Endothelial cell of umbilical vein (primary cell): Measurements from ENCODE around the gene PKNOX2. TPM values are rescaled to one million over a fixed set of nuclear protein-coding genes. Genes with fewer than 3 reads are reported as not detected.

Experiments used
- BruUV-seq: library from RNA; stranded (reverse); fragments of 400-500 nt; replicated peaks from 2 replicates; lab custom pipeline; 2021; lab: Mats Ljungman, UMichigan
- CTCF ChIA-PET: fragments of 300-600, 350-600 bp; sonication (Branson Sonifier 250); formaldehyde crosslinking; loops from one replicate; lab custom pipeline; 2021; ENCODE audit warnings: antibody characterized with exemption, inconsistent platforms; lab: Charles Lee
- POLR2A ChIA-PET: fragments of 300-600, 350-600 bp; sonication (Branson Sonifier 250); formaldehyde crosslinking; loops from one replicate; lab custom pipeline; 2021; ENCODE audit warnings: antibody characterized with exemption, inconsistent platforms; lab: Charles Lee
- DNase-seq: peaks from one replicate; pipeline ENCODE4 v3.0.0-alpha.2; 2011; ENCODE audit warnings: low read depth, low spot score
- FAIRE-seq: peaks from 2 replicates; lab custom pipeline; 2011; peaks lifted over from hg19 to GRCh38; lab: Jason Lieb, UNC
- H2AFZ ChIP-seq: 2 replicates; pipeline ENCODE4 v1.6.0; 2012; ENCODE audit warnings: low read depth, low read length, control low read depth, inconsistent platforms
- H3K27ac ChIP-seq: 2 replicates; pipeline ENCODE4 v1.5.1; 2011; ENCODE audit warnings: low read depth, mild to moderate bottlenecking, control low read depth, low read length, moderate library complexity; ENCODE audit not compliant: insufficient read depth
- H3K27me3 ChIP-seq, 2 experiments: 2 replicates each; pipeline versions ENCODE4 v1.6.0 to v1.6.1; 2011; ENCODE audit warnings: low read length in 2 of 2, mixed read lengths in 1 of 2; ENCODE audit not compliant: control insufficient read depth in 2 of 2, insufficient read depth in 2 of 2
- H3K36me3 ChIP-seq, 2 experiments: 2 replicates in 1 of 2; 3 replicates in 1 of 2; pipeline ENCODE4 v1.5.1; 2011; ENCODE audit warnings: low read length in 2 of 2, mild to moderate bottlenecking in 1 of 2, moderate library complexity in 1 of 2; ENCODE audit not compliant: control insufficient read depth in 2 of 2, insufficient read depth in 2 of 2; ENCODE audit errors: extremely low read depth in 1 of 2
- H3K4me1 ChIP-seq: 3 replicates; pipeline ENCODE4 v1.5.1; 2011; ENCODE audit warnings: mild to moderate bottlenecking, low read length; ENCODE audit not compliant: control insufficient read depth, insufficient read depth; ENCODE audit errors: extremely low read depth
- H3K4me2 ChIP-seq: 2 replicates; pipeline ENCODE4 v1.6.1; 2011; ENCODE audit warnings: low read length, control low read depth, mixed read lengths; ENCODE audit not compliant: insufficient read depth
- H3K4me3 ChIP-seq, 3 experiments: fragments of 200-600 bp in 1 of 3; sonication (generic), shearing (Covaris generic) in 1 of 3; replicated peaks in 1 of 3; 2 replicates each; pipeline ENCODE4 v1.5.1; 2011 to 2016; ENCODE audit warnings: control low read depth in 3 of 3, low read length in 3 of 3, mild to moderate bottlenecking in 2 of 3, inconsistent platforms in 1 of 3, low read depth in 1 of 3, moderate library complexity in 1 of 3; ENCODE audit not compliant: insufficient read depth in 1 of 3
- H3K79me2 ChIP-seq: 2 replicates; pipeline ENCODE4 v1.6.0; 2012; ENCODE audit warnings: low read length, inconsistent platforms; ENCODE audit not compliant: control insufficient read depth, insufficient read depth
- H3K9ac ChIP-seq: replicated peaks from 2 replicates; pipeline ENCODE3; 2011; ENCODE audit warnings: low read length, control low read depth; ENCODE audit not compliant: insufficient read depth; ENCODE audit errors: extremely low read depth
- H3K9me1 ChIP-seq: replicated peaks from 3 replicates; pipeline ENCODE4 v1.6.0; 2011; ENCODE audit warnings: mild to moderate bottlenecking, low read length; ENCODE audit not compliant: control insufficient read depth, insufficient read depth; ENCODE audit errors: extremely low read depth
- H3K9me3 ChIP-seq: replicated peaks from 2 replicates; pipeline ENCODE4 v1.5.1; 2012; ENCODE audit warnings: low read length, inconsistent platforms; ENCODE audit not compliant: control insufficient read depth, insufficient read depth
- H4K20me1 ChIP-seq: replicated peaks from 2 replicates; pipeline ENCODE3; 2011; ENCODE audit warnings: mild to moderate bottlenecking, low read length; ENCODE audit not compliant: control insufficient read depth, insufficient read depth; ENCODE audit errors: extremely low read depth
- EZH2 ChIP-seq: IDR thresholded peaks from 2 replicates; pipeline ENCODE4 v1.6.1; 2012; ENCODE audit warnings: borderline replicate concordance, low read depth, mild to moderate bottlenecking, moderate library complexity, low read length, inconsistent platforms; ENCODE audit not compliant: severe bottlenecking
- FOS ChIP-seq: IDR thresholded peaks from 2 replicates; pipeline ENCODE4 v1.6.1; 2011; ENCODE audit warnings: mild to moderate bottlenecking, low read length, moderate library complexity, borderline replicate concordance; ENCODE audit not compliant: insufficient read depth
- GATA2 ChIP-seq: IDR thresholded peaks from 2 replicates; pipeline ENCODE4 v1.7.0; 2011; ENCODE audit warnings: low read depth, mild to moderate bottlenecking, moderate library complexity, mixed read lengths, low read length; ENCODE audit not compliant: insufficient read length, insufficient read depth
- JUN ChIP-seq: IDR thresholded peaks from 2 replicates; pipeline ENCODE4 v1.6.1; 2011; ENCODE audit warnings: borderline replicate concordance, low read depth; ENCODE audit not compliant: insufficient read length, insufficient read depth
- MYC ChIP-seq: IDR thresholded peaks from one replicate; pipeline ENCODE4 v1.6.1; 2011; ENCODE audit warnings: mild to moderate bottlenecking, low read depth, low read length
- POLR2A ChIP-seq: IDR thresholded peaks from 2 replicates; pipeline ENCODE4 v1.6.1; 2012; ENCODE audit warnings: low read depth, mild to moderate bottlenecking, control low read depth, low read length
- POLR2AphosphoS5 ChIP-seq: IDR thresholded peaks from 2 replicates; pipeline ENCODE4 v1.6.1; 2012; ENCODE audit warnings: low read depth, mild to moderate bottlenecking, control low read depth, low read length, moderate library complexity; ENCODE audit not compliant: insufficient read depth
- dilution Hi-C: fragments of 300-500 bp; cut with MboI; formaldehyde crosslinking; loops from one replicate; pipeline ENCODE4 v1.15.0; 2019; ENCODE audit warnings: low sequenced_read_pairs; ENCODE audit not compliant: extremely low pct_ligation_motif_present
- intact Hi-C: fragments of 100-400 bp; cut with micrococcal nuclease; formaldehyde crosslinking; loops from one replicate; pipeline ENCODE4 v1.10.0; 2022
- polyA plus RNA-seq, 4 experiments: library from polyadenylated mRNA; depleted of rRNA in 3 of 4; stranded (reverse) in 3 of 4; unstranded in 1 of 4; fragments of >200 nt; gene quantifications; 2 replicates each; pipeline versions ENCODE4 v1.2.1 to v1.2.3, GENCODE V29; 2011 to 2012; ENCODE audit warnings: missing spikeins in 1 of 4
- total RNA-seq: library from RNA; stranded (reverse); gene quantifications from 2 replicates; pipeline ENCODE4 v1.2.3, GENCODE V29; 2021
- TF ChIP-seq, protein P1 (sequence below), 2 donors: IDR thresholded peaks; 1 replicate in 1 of 2; 2 replicates in 1 of 2; pipeline ENCODE4 v1.5.1; 2011; ENCODE audit warnings: low read length in 2 of 2, mild to moderate bottlenecking in 2 of 2, moderate library complexity in 2 of 2, control low read depth in 1 of 2, inconsistent platforms in 1 of 2, low read depth in 1 of 2; ENCODE audit not compliant: insufficient read depth in 1 of 2; ENCODE audit errors: extremely low read depth in 1 of 2
- TF ChIP-seq, protein P2 (sequence below): IDR thresholded peaks from 2 replicates; pipeline ENCODE4 v1.6.1; 2011; ENCODE audit not compliant: insufficient read depth, insufficient read length

The PKNOX2 gene
- total and polyA plus RNA-seq, 2 donors (not counting 3 experiments of a cell fraction or from before 2014, with no cell fraction given): 0.11 to 0.91 TPM

- no peak for FAIRE-seq
- dilution Hi-C loops: no loop called here
- peaks cover 6 to 8% of the 10 kb centered on the region in 2 experiments for H3K27me3 ChIP-seq
- H2AFZ ChIP-seq: no peak overlapping the region
- no peaks in the 10 kb centered on the region for H3K36me3 ChIP-seq
- peaks cover 8% of the 10 kb centered on the region for H3K4me1 ChIP-seq
- no peaks in the 10 kb centered on the region for H3K9me1 ChIP-seq
- no TSS peak for BruUV-seq
- no peak overlapping the region for H3K27ac ChIP-seq
- H3K4me3 ChIP-seq: no peak overlapping the region
- TF ChIP-seq MYC (no peak), FOS (no peak), POLR2A (no peak), JUN (no peak), GATA2 (no peak), POLR2AphosphoS5 (no peak), EZH2 (no peak)
- TF ChIP-seq, protein P1, sequence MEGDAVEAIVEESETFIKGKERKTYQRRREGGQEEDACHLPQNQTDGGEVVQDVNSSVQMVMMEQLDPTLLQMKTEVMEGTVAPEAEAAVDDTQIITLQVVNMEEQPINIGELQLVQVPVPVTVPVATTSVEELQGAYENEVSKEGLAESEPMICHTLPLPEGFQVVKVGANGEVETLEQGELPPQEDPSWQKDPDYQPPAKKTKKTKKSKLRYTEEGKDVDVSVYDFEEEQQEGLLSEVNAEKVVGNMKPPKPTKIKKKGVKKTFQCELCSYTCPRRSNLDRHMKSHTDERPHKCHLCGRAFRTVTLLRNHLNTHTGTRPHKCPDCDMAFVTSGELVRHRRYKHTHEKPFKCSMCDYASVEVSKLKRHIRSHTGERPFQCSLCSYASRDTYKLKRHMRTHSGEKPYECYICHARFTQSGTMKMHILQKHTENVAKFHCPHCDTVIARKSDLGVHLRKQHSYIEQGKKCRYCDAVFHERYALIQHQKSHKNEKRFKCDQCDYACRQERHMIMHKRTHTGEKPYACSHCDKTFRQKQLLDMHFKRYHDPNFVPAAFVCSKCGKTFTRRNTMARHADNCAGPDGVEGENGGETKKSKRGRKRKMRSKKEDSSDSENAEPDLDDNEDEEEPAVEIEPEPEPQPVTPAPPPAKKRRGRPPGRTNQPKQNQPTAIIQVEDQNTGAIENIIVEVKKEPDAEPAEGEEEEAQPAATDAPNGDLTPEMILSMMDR (IDR thresholded peaks at IDR 0.05; ENCODE audit: extremely low read depth in 1 of 2, insufficient read depth in 1 of 2, low read depth in 1 of 2, low read length in 2 of 2): no peak
- TF ChIP-seq, protein P2, sequence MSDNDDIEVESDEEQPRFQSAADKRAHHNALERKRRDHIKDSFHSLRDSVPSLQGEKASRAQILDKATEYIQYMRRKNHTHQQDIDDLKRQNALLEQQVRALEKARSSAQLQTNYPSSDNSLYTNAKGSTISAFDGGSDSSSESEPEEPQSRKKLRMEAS: no peak
- DNase-seq: no peak
- CTCF ChIA-PET: no interaction called here
- no peak overlapping the region for H3K9ac ChIP-seq
- POLR2A ChIA-PET: no interaction called here
- intact Hi-C loops: no loop called here
- no peak overlapping the region for H3K4me2 ChIP-seq
- H3K79me2 ChIP-seq: no peaks in the 10 kb centered on the region
- no peaks in the 10 kb centered on the region for H4K20me1 ChIP-seq
- no peaks in the 10 kb centered on the region for H3K9me3 ChIP-seq
Measured at GRCh38 chr11:125190566-125190965, 26.0 kb downstream of the PKNOX2 start.
